Left ventricle myocardium superior (tissue), 1 donor: ENCODE data around the gene TAS2R46. TPM values are rescaled to one million over a fixed set of nuclear protein-coding genes. Genes with fewer than 3 reads are reported as not detected.
"Not testable (repeated sequence)": the region's sequence is repeated elsewhere in the genome, so short reads cannot be mapped to it uniquely, and the experiment has no call there.

ENCODE experiments used
- ATAC-seq: fragments of 200-7000 bp; cut with Tn5 transposase; one replicate; pipeline ENCODE4 v1.9.1; 2020; ENCODE audit warnings: mild to moderate bottlenecking, moderate library complexity
- DNase-seq: peaks from one replicate; pipeline ENCODE4 v3.0.0-alpha.2; 2020
- intact Hi-C: fragments of 100-400 bp; cut with micrococcal nuclease; formaldehyde crosslinking; loops from one replicate; pipeline ENCODE4 v1.11.0; 2022
- total RNA-seq: library from RNA; stranded (reverse); fragmentation: NEBNext Ultra II Directional; extraction: Animal tissue kit (Norgen Biotek cat#: 25700); gene quantifications from one replicate; pipeline ENCODE4 v1.2.1, GENCODE V29; 2021
- donor health status: DM: no; HTN: yes; CAD: no; lungs with severe emphysema.

TAS2R46 gene
- total RNA-seq, 1 donor from 2014 or later, result 0.27 TPM

- intact Hi-C loops, DNase-seq, ATAC-seq: not testable (repeated sequence)
Measured at GRCh38 chr12:11049806-11050531, 12.1 kb downstream of the TAS2R46 start.

- ATAC-seq, intact Hi-C loops, DNase-seq: not testable (repeated sequence)
Measured at GRCh38 chr12:11041366-11041765, 20.7 kb downstream of the TAS2R46 start.

- intact Hi-C loops, result no loop called here
- ATAC-seq (no peak), DNase-seq (no peak)
Measured at GRCh38 chr12:11040162-11040561, 21.9 kb downstream of the TAS2R46 start.

- no peak for ATAC-seq
- intact Hi-C loops, result no loop called here
- no peak for DNase-seq
Measured at GRCh38 chr12:11039171-11039570, 22.9 kb downstream of the TAS2R46 start.

- ATAC-seq, DNase-seq, intact Hi-C loops: not testable (repeated sequence)
Measured at GRCh38 chr12:11033959-11034358, 28.1 kb downstream of the TAS2R46 start.

- intact Hi-C loops, result no loop called here
- DNase-seq (no peak), ATAC-seq (no peak)
Measured at GRCh38 chr12:11031307-11031706, 30.8 kb downstream of the TAS2R46 start, which contains the start of gene TAS2R31. TSS of gene TAS2R31 (minus strand) at chr12:11031407. CDS start at chr12:11031335, 72 bp downstream.

- intact Hi-C loops, result no loop called here
- no peak for DNase-seq
- ATAC-seq, result no peak
Measured at GRCh38 chr12:11026118-11026517, 36.0 kb downstream of the TAS2R46 start.

GRCh38 chr12:11023387-11023786 lies 38.7 kb downstream of the TAS2R46 start:
- DNase-seq (no peak), ATAC-seq (no peak)
- intact Hi-C loops, result no loop called here

GRCh38 chr12:11022520-11022919 lies 39.6 kb downstream of the TAS2R46 start, which contains the start of gene TAS2R19:
TSS of gene TAS2R19 (minus strand) at chr12:11022620. CDS start at chr12:11022571, 49 bp downstream.
- intact Hi-C loops, result no loop called here
- no peak for ATAC-seq
- no peak for DNase-seq

- DNase-seq, result no peak
- intact Hi-C loops, result no loop called here
- ATAC-seq, result no peak
Measured at GRCh38 chr12:11016937-11017336, 45.2 kb downstream of the TAS2R46 start.

GRCh38 chr12:11015775-11016430 lies 46.2 kb downstream of the TAS2R46 start:
- no peak for DNase-seq
- intact Hi-C loops, result no loop called here
- no peak for ATAC-seq

GRCh38 chr12:11014234-11014633 lies 47.9 kb downstream of the TAS2R46 start:
- DNase-seq (no peak), ATAC-seq (no peak)
- intact Hi-C loops, result no loop called here

Other genes with a start within 250 kb of the TAS2R46 start
- gene TAS2R10, start 235.9 kb downstream of the TAS2R46 start, total RNA-seq, result not detected
- gene PRR4, start 212.8 kb downstream of the TAS2R46 start, total RNA-seq, result 0.94 TPM
- 3.8 TPM for gene PRH1, start 178.0 kb downstream of the TAS2R46 start, total RNA-seq
- gene TAS2R13, start 152.7 kb downstream of the TAS2R46 start, total RNA-seq, result 0.30 TPM
- gene PRH2, start 133.1 kb downstream of the TAS2R46 start, total RNA-seq, result not detected
- 0.45 TPM for gene TAS2R14, start 123.0 kb downstream of the TAS2R46 start, total RNA-seq
- gene TAS2R50, start 75.4 kb downstream of the TAS2R46 start, total RNA-seq, result 0.25 TPM
- 0.42 TPM for gene TAS2R20, start 64.0 kb downstream of the TAS2R46 start, total RNA-seq
- gene TAS2R19, start 39.7 kb downstream of the TAS2R46 start, total RNA-seq, result 0.77 TPM
- gene TAS2R31, start 30.9 kb downstream of the TAS2R46 start, total RNA-seq, result 0.67 TPM
- gene TAS2R43, start 30.0 kb upstream of the TAS2R46 start, total RNA-seq, result not detected
- 0.72 TPM for gene TAS2R30, start 72.3 kb upstream of the TAS2R46 start, total RNA-seq
- 13.7 TPM for gene SMIM10L1, start 108.9 kb upstream of the TAS2R46 start, total RNA-seq
- gene TAS2R42, start 124.6 kb upstream of the TAS2R46 start, total RNA-seq, result not detected
- not detected for gene PRB3, start 207.4 kb upstream of the TAS2R46 start, total RNA-seq
- not detected for gene PRB4, start 248.1 kb upstream of the TAS2R46 start, total RNA-seq